Ishikawa (cell line): Measurements from ENCODE around the gene CUL9.

Experiments
- CEBPB ChIP-seq: IDR thresholded peaks from 2 replicates; pipeline ENCODE4 v1.6.1; 2012
- CREB1 ChIP-seq: IDR thresholded peaks from 2 replicates; pipeline ENCODE4 v1.6.1; 2012; ENCODE audit warnings: low read depth
- EGR1 ChIP-seq: IDR thresholded peaks from 2 replicates; pipeline ENCODE4 v1.6.1; 2012
- EP300 ChIP-seq: IDR thresholded peaks from 2 replicates; pipeline ENCODE4 v1.6.1; 2012; ENCODE audit warnings: borderline replicate concordance
- FOXM1 ChIP-seq: IDR thresholded peaks from 2 replicates; pipeline ENCODE4 v1.6.1; 2012; ENCODE audit warnings: low read depth, borderline replicate concordance
- NFIC ChIP-seq: IDR thresholded peaks from 2 replicates; pipeline ENCODE4 v1.6.1; 2012
- RAD21 ChIP-seq: IDR thresholded peaks from 2 replicates; pipeline ENCODE4 v1.6.1; 2012; ENCODE audit warnings: low read depth
- REST ChIP-seq: IDR thresholded peaks from 2 replicates; pipeline ENCODE4 v1.6.1; 2012; ENCODE audit warnings: low read depth, mild to moderate bottlenecking
- TAF1 ChIP-seq: IDR thresholded peaks from 2 replicates; pipeline ENCODE4 v1.6.1; 2012; ENCODE audit warnings: low read depth, mild to moderate bottlenecking
- TCF12 ChIP-seq: IDR thresholded peaks from 2 replicates; pipeline ENCODE4 v1.6.1; 2012; ENCODE audit warnings: low read depth
- TEAD4 ChIP-seq: IDR thresholded peaks from 2 replicates; pipeline ENCODE4 v1.6.1; 2012
- YY1 ChIP-seq: IDR thresholded peaks from 2 replicates; pipeline ENCODE4 v1.6.1; 2012; ENCODE audit warnings: low read depth
- ZBTB7A ChIP-seq: IDR thresholded peaks from 2 replicates; pipeline ENCODE4 v1.6.1; 2012; ENCODE audit warnings: low read depth
- TF ChIP-seq, protein P1 (sequence below): IDR thresholded peaks from 2 replicates; pipeline ENCODE4 v1.6.1; 2012
- TF ChIP-seq, protein P2 (sequence below): IDR thresholded peaks from 2 replicates; pipeline ENCODE4 v1.6.1; 2012

Gene CUL9

DNA sequence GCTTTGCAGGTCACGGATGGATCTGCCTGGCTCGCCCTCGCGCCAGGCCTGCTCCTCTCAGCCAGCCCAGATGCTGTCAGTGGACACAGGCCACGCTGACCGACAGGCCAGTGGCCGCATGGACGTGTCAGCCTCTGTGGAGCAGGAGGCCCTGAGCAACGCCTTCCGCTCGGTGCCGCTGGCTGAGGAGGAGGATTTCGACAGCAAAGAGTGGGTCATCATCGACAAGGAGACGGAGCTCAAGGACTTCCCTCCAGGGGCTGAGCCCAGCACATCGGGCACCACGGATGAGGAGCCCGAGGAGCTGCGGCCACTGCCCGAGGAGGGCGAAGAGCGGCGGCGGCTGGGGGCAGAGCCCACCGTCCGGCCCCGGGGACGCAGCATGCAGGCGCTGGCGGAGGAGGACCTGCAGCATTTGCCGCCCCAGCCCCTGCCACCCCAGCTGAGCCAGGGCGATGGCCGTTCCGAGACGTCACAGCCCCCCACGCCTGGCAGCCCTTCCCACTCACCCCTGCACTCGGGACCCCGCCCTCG, 80.9 kb downstream of the CUL9 start:
- TF ChIP-seq NFIC, result no peak
- TF ChIP-seq, protein P1, sequence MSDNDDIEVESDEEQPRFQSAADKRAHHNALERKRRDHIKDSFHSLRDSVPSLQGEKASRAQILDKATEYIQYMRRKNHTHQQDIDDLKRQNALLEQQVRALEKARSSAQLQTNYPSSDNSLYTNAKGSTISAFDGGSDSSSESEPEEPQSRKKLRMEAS, result no peak
- TF ChIP-seq, protein P2, sequence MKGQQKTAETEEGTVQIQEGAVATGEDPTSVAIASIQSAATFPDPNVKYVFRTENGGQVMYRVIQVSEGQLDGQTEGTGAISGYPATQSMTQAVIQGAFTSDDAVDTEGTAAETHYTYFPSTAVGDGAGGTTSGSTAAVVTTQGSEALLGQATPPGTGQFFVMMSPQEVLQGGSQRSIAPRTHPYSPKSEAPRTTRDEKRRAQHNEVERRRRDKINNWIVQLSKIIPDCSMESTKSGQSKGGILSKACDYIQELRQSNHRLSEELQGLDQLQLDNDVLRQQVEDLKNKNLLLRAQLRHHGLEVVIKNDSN, result no peak

DNA sequence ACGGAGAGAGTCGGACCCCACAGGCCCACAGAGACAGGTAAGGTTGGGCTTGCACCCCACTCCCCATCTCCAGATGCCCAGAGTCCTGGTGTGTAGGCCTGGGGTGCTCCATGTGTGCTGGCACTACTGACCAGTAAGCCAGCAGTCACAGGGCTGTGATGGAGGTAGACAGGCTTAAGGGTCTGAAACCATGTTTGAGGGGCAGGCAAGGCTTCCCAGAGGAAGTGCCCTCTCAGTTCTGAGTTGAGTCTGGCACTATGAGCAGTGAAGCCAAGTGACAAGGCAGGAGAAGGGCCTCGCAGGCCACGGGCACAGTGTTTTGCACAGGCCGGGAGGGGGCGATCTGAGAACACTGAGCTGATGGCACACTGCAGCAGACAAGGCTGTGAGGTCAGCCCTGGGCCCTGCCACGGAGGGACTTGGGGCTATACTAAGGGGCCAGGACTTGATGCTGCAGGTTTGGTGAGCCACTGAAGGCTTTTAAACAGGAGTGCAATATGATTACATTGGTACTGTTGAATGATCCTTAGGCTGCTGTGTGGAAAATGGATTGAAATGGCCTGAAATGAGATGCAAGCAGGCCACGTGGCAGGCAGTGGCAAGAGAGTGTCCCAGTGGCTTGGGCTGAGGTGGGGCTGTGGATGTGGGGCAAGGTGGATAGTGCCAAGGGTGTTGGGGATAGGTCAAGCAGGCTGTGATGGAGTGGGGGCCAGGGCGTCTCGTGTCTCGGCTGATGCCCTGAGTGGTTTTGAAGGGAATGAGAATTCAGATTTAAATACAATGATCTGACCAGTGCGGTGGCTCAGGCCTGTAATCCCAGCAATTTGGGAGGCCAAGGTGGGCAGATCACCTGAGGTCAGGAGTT, 81.5 kb downstream of the CUL9 start:
- TF ChIP-seq EGR1, result no peak
- TF ChIP-seq, protein P1, result peak; percentile 13; the same call in 1 of the 2 replicates
- no peak for TF ChIP-seq NFIC
- no peak for TF ChIP-seq FOXM1
- TF ChIP-seq ZBTB7A, result no peak
- TF ChIP-seq RAD21, result peak; percentile 96
- no peak for TF ChIP-seq TCF12
- no peak for TF ChIP-seq CREB1

DNA sequence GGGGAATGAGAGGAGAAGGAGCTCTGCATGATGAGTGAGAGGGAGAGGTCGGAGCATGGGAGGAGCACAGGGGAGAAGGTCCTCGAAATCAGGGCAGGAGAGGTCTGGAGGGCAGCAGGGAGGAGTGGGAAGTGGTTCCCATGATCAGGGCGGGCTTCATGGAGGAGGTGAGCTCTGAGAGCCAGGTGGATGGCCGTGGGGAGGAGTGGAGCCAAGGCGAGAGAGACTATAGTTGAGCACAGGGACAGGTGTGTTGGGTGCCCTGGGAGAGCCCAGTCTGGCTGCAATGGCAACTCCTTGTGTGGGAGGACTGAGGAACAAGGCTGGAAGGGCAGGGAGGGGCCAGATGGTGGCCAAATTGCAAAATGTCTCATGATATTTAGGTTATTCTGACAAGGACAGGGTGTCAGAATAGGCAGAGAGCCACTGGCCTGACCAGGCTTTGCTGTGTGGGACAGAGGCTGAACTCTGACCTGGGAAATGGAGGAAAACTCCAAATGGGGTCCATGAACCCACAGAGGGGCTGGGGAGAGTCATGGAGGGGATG, 82.7 kb downstream of the CUL9 start:
- TF ChIP-seq TEAD4 (no peak), CEBPB (no peak), CREB1 (no peak), FOXM1 (no peak), TCF12 (no peak), REST (no peak), ZBTB7A (no peak), YY1 (no peak), EGR1 (no peak), RAD21 (no peak), TAF1 (no peak), EP300 (no peak), NFIC (no peak)
- TF ChIP-seq, protein P1, result no peak
- TF ChIP-seq, protein P2, result no peak

- TF ChIP-seq, protein P1, result no peak
- TF ChIP-seq CREB1, result no peak
- TF ChIP-seq REST, result no peak
- no peak for TF ChIP-seq TCF12
- TF ChIP-seq, protein P2, result no peak
- TF ChIP-seq EGR1, result no peak
Observed at GRCh38 chr6:43265564-43265963, 83.6 kb downstream of the CUL9 start.

DNA sequence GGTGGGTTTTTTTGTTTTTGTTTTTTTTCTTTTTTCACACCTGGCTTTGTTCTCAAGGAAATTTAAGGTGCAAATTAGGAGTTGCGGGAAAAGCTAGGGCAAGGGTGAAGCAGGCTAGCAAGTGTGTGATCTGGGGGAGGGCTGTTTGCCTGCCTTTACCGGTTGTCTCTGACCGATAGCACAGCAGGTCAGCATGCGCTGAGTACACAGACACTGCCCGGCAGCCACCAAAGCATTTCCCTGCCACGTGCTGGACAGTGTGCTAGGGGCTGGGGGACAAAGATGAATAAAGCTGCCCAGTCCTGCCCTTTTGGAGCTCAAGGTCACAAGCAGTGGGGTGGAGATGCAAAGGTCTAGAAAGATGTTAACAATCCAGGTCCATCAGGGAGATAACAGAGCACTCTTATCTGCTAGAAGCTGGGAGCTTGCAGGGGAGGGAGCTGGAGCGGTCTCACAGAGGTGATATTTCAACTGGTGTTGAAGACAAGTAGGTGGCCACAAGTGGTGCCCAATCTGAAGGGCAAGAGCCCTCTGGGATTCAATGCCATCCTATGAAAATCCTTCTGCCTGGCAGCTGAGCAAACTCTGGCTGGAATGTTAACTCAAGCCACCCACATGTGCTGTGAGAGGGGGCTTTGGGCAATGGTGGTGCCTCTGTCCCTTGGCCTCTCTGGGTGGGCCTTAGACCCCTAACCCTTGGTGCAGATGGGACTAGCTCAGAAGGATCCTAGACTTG, 85.8 kb downstream of the CUL9 start:
- TF ChIP-seq REST (no peak), TCF12 (no peak), FOXM1 (no peak)
